Measurements from ENCODE around the gene SLC22A31. TPM values are rescaled to one million over a fixed set of nuclear protein-coding genes. Genes with fewer than 3 reads are reported as not detected.
A peak's percentile ranks its signal among the peaks of the same experiment; 100 is the strongest.

The SLC22A31 gene
- total and polyA plus RNA-seq, 2 experiments from 2014 or later = not detected

DNA sequence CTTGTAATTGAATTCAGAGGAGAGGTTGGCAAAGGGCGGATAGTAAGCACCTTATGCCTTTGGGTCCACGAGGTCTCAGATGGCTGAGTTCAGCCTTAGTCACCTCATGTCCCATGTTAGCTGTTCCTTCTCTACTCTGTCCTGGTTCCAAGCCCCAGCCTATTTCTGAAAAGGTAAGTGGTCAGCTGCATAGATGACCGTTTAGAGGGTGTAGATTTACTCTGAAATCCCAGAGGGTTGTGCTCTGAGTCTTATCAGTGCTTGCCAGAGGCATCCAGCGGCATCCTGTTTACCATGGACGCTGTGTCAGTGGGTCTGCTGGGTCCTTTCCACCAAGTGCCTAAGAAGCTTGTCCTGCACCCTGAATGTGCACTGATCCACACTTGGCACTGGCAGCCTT, 19.0 kb upstream of the SLC22A31 start:
- Histone ChIP-seq H3K36me3 (ENCODE audit: low read depth) (peaks cover 23% of the 10 kb centered on the region; the same call in 1 of the 2 replicates), H3K27me3 (replicated peaks; ENCODE audit: insufficient read depth) (no peaks in the 10 kb centered on the region), H3K27ac (no peak overlapping the region), H3K9ac (no peak overlapping the region), H3K9me3 (ENCODE audit: low read depth) (no peaks in the 10 kb centered on the region), H2AFZ (no peak overlapping the region), H3K4me2 (ENCODE audit: unreplicated experiment) (no peak overlapping the region), H4K20me1 (ENCODE audit: insufficient read depth) (no peaks in the 10 kb centered on the region), H3F3A (ENCODE audit: insufficient read depth) (peaks cover 12% of the 10 kb centered on the region; the same call in 1 of the 2 replicates), H3K79me2 (ENCODE audit: insufficient read depth) (peaks cover 44% of the 10 kb centered on the region), H3K9me2 (ENCODE audit: insufficient read depth) (no peaks in the 10 kb centered on the region), H3K4me1 (ENCODE audit: insufficient read depth) (peaks cover 9% of the 10 kb centered on the region; the same call in 1 of the 2 replicates), H3K4me3 (no peak overlapping the region)
- no peak for TF ChIP-seq EZH2phosphoT487 (IDR thresholded peaks at IDR 0.05; ENCODE audit: insufficient read depth, low read depth)
- no peak for TF ChIP-seq EZH2 (IDR thresholded peaks at IDR 0.05; ENCODE audit: insufficient read depth, poor library complexity, severe bottlenecking)
- in situ Hi-C loops (cut with MboI) = no loop called here
- no peak for DNase-seq
- 75 to 77% methylated on average over 5 of the region's 5 CpGs for WGBS, 2 experiments (ENCODE audit: low coverage in 1 of 2, low lambda C conversion rate in 2 of 2, missing lambda C conversion rate in 2 of 2)

DNA sequence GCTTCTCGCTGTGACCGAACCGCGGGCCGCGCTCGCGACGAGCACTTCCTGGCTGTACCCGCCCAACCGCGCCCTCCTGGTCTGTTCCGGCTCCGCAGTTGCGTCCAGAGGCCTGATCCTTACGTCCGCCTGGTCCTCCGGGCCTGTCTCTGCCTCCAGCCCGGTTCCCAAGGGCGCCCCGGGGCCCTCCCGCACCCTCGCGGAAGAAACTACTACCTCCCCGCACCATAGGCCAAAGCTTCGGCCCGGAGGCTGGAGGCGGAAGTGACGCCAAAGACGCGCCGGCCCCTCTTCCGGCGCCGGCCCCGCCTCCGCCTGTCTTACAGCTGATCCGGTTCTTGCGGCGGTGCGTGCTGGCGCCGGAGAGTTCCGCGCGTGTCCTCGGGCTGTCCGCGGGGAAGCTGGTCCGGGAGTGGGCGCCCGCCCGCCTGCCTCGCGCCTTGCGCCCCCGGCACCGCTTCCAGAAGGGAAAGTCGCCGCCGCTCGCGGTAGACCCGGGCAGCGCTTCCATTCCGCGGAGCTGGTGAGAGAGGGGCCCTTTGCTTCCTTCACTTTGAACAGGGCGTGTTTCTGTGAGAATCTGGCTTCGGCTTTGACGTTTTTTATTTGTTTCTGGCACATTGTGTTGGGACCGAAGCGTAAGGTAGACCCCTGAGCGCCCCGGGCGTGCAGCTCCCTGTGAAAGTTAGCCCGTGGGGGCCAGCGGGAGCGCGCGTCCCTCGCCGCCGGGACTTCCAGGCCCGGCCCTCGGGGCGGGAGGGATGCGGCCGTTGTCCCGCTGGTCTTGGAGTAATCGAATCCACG, 17.3 kb upstream of the SLC22A31 start, which contains the start of gene ZNF778:
ZNF778 (plus strand) TSS at position 316 of the 804 bp plus-strand sequence. CDS start 3,425 bp downstream, outside the sequence.
- no peak for TF ChIP-seq EZH2 (IDR thresholded peaks at IDR 0.05; ENCODE audit: insufficient read depth, poor library complexity, severe bottlenecking)
- no peak for TF ChIP-seq EZH2phosphoT487 (IDR thresholded peaks at IDR 0.05; ENCODE audit: insufficient read depth, low read depth)
- WGBS, 2 experiments (ENCODE audit: low coverage in 1 of 2, low lambda C conversion rate in 2 of 2, missing lambda C conversion rate in 2 of 2) = 0 to 1% methylated on average over 74 to 83 of the region's 91 CpGs
- Histone ChIP-seq H3K27ac (peak within 1 kb of the TSS; percentile 91), H3K27me3 (replicated peaks; ENCODE audit: insufficient read depth) (no peaks in the 10 kb centered on the region), H3F3A (ENCODE audit: insufficient read depth) (peaks cover 12% of the 10 kb centered on the region; the same call in 1 of the 2 replicates), H2AFZ (peak within 1 kb of the TSS; percentile 93), H3K4me1 (ENCODE audit: insufficient read depth) (peaks cover 9% of the 10 kb centered on the region; the same call in 1 of the 2 replicates), H3K9ac (peak within 1 kb of the TSS; percentile 97), H3K79me2 (ENCODE audit: insufficient read depth) (peaks cover 44% of the 10 kb centered on the region), H3K4me2 (ENCODE audit: unreplicated experiment) (peak within 1 kb of the TSS; percentile 99), H3K9me2 (ENCODE audit: insufficient read depth) (no peaks in the 10 kb centered on the region), H3K4me3 (peak within 1 kb of the TSS; percentile 89), H4K20me1 (ENCODE audit: insufficient read depth) (no peaks in the 10 kb centered on the region), H3K36me3 (ENCODE audit: low read depth) (peaks cover 15% of the 10 kb centered on the region; the same call in 1 of the 2 replicates), H3K9me3 (ENCODE audit: low read depth) (no peaks in the 10 kb centered on the region)
- in situ Hi-C loops (cut with MboI) = no loop called here
- DNase-seq = peak; percentile 94

DNA sequence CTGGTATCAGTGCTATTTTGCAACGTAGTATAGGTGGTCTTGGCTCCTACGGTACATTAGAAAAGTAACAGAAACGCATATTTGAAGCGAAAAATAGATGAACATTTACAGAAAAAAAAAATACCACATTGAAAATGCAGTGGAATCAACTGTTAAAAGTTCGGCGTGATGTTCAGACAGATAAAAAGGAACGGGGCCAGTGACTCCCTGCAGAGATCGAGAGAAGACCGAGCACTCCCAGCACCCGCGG, 16.7 kb upstream of the SLC22A31 start:
- 2% methylated on average over 11 of the region's 11 CpGs for WGBS, 2 experiments (ENCODE audit: low coverage in 1 of 2, low lambda C conversion rate in 2 of 2, missing lambda C conversion rate in 2 of 2)
- TF ChIP-seq EZH2 (IDR thresholded peaks at IDR 0.05; ENCODE audit: insufficient read depth, poor library complexity, severe bottlenecking) (no peak), EZH2phosphoT487 (IDR thresholded peaks at IDR 0.05; ENCODE audit: insufficient read depth, low read depth) (no peak)
- Histone ChIP-seq H3K36me3 (ENCODE audit: low read depth) (0 out of 2 replicates have a peak, but pooled peaks cover 9% of the 10 kb centered on the region), H3K79me2 (ENCODE audit: insufficient read depth) (peaks cover 44% of the 10 kb centered on the region), H3K9me2 (ENCODE audit: insufficient read depth) (no peaks in the 10 kb centered on the region), H3K9me3 (ENCODE audit: low read depth) (no peaks in the 10 kb centered on the region), H3K4me2 (ENCODE audit: unreplicated experiment) (peak overlapping the region; percentile 99), H4K20me1 (ENCODE audit: insufficient read depth) (no peaks in the 10 kb centered on the region), H3K4me3 (peak overlapping the region; percentile 89), H3K4me1 (ENCODE audit: insufficient read depth) (peaks cover 9% of the 10 kb centered on the region; the same call in 1 of the 2 replicates), H2AFZ (peak overlapping the region; percentile 93), H3K27me3 (replicated peaks; ENCODE audit: insufficient read depth) (no peaks in the 10 kb centered on the region), H3K27ac (peak overlapping the region; percentile 91), H3K9ac (peak overlapping the region; percentile 97), H3F3A (ENCODE audit: insufficient read depth) (peaks cover 12% of the 10 kb centered on the region; the same call in 1 of the 2 replicates)
- DNase-seq = no peak
- in situ Hi-C loops (cut with MboI) = no loop called here

DNA sequence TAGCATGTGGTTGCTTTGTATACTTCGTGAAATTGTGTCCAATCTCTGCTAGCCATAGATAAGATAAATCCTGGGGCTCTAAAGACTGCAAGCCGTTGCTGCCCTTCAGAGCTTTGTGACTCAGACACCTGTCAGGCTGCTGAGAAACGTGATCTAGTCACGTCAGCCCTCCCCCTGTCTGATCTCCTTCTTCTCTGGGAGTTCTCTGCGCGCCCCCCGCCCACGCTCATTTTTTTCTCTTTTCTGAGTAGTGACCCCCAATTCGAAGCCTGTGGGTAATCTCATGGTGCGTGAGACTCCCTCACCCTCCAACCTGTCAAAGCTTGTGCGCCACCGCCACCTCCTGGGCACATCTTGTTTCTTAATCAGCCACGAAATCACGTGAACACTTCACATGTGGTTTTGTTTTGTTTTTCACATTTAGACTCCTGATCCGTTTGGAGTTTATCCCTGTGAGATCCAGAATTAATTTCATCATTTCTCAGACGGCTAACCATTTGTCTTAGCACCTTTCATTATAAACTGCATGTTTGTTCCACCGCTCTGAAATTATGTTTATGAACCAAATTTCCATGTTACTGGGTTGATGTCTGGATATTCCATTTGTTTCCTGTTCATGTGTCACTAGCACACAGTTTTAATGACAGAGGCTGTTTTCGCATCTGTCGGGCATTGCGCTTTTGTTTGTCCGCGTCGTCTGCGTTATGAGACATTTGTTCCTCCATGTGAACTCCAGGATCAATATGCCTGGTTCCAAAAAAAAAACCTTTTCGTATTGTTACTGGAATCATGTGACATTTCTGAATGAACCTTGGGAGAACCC, 16.2 kb upstream of the SLC22A31 start:
- TF ChIP-seq EZH2phosphoT487 (IDR thresholded peaks at IDR 0.05; ENCODE audit: insufficient read depth, low read depth) (no peak), EZH2 (IDR thresholded peaks at IDR 0.05; ENCODE audit: insufficient read depth, poor library complexity, severe bottlenecking) (no peak)
- Histone ChIP-seq H3K27me3 (replicated peaks; ENCODE audit: insufficient read depth) (no peaks in the 10 kb centered on the region), H3K27ac (peak overlapping the region; percentile 91), H3K9me3 (ENCODE audit: low read depth) (no peaks in the 10 kb centered on the region), H3K9me2 (ENCODE audit: insufficient read depth) (no peaks in the 10 kb centered on the region), H3K4me2 (ENCODE audit: unreplicated experiment) (peak overlapping the region; percentile 99), H3K4me1 (ENCODE audit: insufficient read depth) (peaks cover 9% of the 10 kb centered on the region; the same call in 1 of the 2 replicates), H4K20me1 (ENCODE audit: insufficient read depth) (no peaks in the 10 kb centered on the region), H3K4me3 (peak overlapping the region; percentile 89), H3K79me2 (ENCODE audit: insufficient read depth) (peaks cover 44% of the 10 kb centered on the region), H3K9ac (peak overlapping the region; percentile 97), H3F3A (ENCODE audit: insufficient read depth) (peaks cover 12% of the 10 kb centered on the region; the same call in 1 of the 2 replicates), H3K36me3 (ENCODE audit: low read depth) (0 out of 2 replicates have a peak, but pooled peaks cover 5% of the 10 kb centered on the region), H2AFZ (peak overlapping the region; percentile 93)
- peak; percentile 90 for DNase-seq
- WGBS, 2 experiments (ENCODE audit: low coverage in 1 of 2, low lambda C conversion rate in 2 of 2, missing lambda C conversion rate in 2 of 2) = 1 to 3% methylated on average over 25 of the region's 25 CpGs
- in situ Hi-C loops (cut with MboI) = no loop called here

All from GM23248 (cell line).